Osteoblast (primary cell): ENCODE data around the gene SMC6. TPM values are rescaled to one million over a fixed set of nuclear protein-coding genes. Genes with fewer than 3 reads are reported as not detected.

Experiments used
- DNase-seq: peaks from one replicate; pipeline ENCODE4 v3.0.0; 2011; ENCODE audit warnings: low spot score, mixed read lengths; ENCODE audit not compliant: insufficient read length; ENCODE audit errors: missing footprints
- H2AFZ ChIP-seq: 2 replicates; pipeline ENCODE4 v1.6.0; 2011; ENCODE audit warnings: mild to moderate bottlenecking, low read length
- H3K27ac ChIP-seq: 2 replicates; pipeline ENCODE4 v1.5.1; 2011; ENCODE audit warnings: mild to moderate bottlenecking, low read depth, low read length, moderate library complexity
- H3K27me3 ChIP-seq: 2 replicates; pipeline ENCODE4 v1.6.0; 2012; ENCODE audit warnings: mild to moderate bottlenecking, control low read depth, inconsistent platforms, low read length, moderate library complexity; ENCODE audit not compliant: insufficient read depth
- H3K36me3 ChIP-seq: 2 replicates; pipeline ENCODE4 v1.5.1; 2011; ENCODE audit warnings: mild to moderate bottlenecking, low read length, control low read depth, moderate library complexity; ENCODE audit not compliant: insufficient read depth
- H3K4me1 ChIP-seq: 2 replicates; pipeline ENCODE4 v1.5.1; 2011; ENCODE audit warnings: mild to moderate bottlenecking, low read length, control low read depth, moderate library complexity; ENCODE audit not compliant: insufficient read depth
- H3K4me2 ChIP-seq: 2 replicates; pipeline ENCODE4 v1.6.0; 2011; ENCODE audit warnings: mild to moderate bottlenecking, low read length; ENCODE audit not compliant: insufficient read depth
- H3K4me3 ChIP-seq: fragments of 200-600 bp; sonication (generic); 3 replicates; pipeline ENCODE4 v1.5.1; 2012; ENCODE audit warnings: mild to moderate bottlenecking, low read length, inconsistent platforms; ENCODE audit not compliant: insufficient read depth
- H3K79me2 ChIP-seq: 2 replicates; pipeline ENCODE4 v1.6.0; 2012; ENCODE audit warnings: mild to moderate bottlenecking, low read length, control low read depth, inconsistent platforms; ENCODE audit not compliant: insufficient read depth
- H3K9me3 ChIP-seq: 2 replicates; pipeline ENCODE4 v1.5.1; 2011; ENCODE audit warnings: low read depth, low read length, control low read depth
- H4K20me1 ChIP-seq: 2 replicates; pipeline ENCODE4 v1.6.0; 2012; ENCODE audit warnings: mild to moderate bottlenecking, low read length, control low read depth; ENCODE audit not compliant: insufficient read depth
- total RNA-seq: library from RNA; depleted of rRNA; stranded (reverse); fragments of >200 nt; gene quantifications from 2 replicates; pipeline ENCODE4 v1.2.3, GENCODE V29; 2012
- TF ChIP-seq, protein P1 (sequence below): IDR thresholded peaks from 2 replicates; pipeline ENCODE4 v1.5.1; 2011; ENCODE audit warnings: mild to moderate bottlenecking, low read depth, low read length, moderate library complexity; ENCODE audit errors: extremely low read depth

The SMC6 gene
- total RNA-seq, 1 donor, result 22.4 TPM

DNA sequence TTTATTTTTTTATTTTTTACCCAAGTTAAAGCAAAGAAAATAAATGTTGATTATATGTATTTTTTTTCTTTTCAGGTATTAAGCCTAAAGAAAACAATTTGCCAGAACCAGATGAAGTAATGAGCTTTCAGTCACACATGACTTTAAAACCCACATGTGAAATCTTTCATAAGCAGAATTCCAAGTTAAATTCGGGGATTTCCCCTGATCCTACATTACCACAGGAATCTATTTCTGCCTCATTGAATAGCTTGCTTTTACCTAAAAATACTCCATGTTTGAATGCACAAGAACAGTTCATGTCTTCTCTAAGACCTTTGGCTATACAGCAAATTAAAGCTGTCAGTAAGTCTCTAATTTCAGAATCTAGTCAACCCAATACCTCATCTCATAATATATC is 26.9 kb upstream of the SMC6 start:
- Histone ChIP-seq H3K4me1 (no peaks in the 10 kb centered on the region), H3K36me3 (peaks cover 15% of the 10 kb centered on the region), H4K20me1 (no peaks in the 10 kb centered on the region), H2AFZ (no peak overlapping the region), H3K79me2 (no peaks in the 10 kb centered on the region), H3K4me2 (no peak overlapping the region), H3K27ac (no peak overlapping the region), H3K27me3 (no peaks in the 10 kb centered on the region), H3K4me3 (no peak overlapping the region), H3K9me3 (no peaks in the 10 kb centered on the region)
- TF ChIP-seq, protein P1, sequence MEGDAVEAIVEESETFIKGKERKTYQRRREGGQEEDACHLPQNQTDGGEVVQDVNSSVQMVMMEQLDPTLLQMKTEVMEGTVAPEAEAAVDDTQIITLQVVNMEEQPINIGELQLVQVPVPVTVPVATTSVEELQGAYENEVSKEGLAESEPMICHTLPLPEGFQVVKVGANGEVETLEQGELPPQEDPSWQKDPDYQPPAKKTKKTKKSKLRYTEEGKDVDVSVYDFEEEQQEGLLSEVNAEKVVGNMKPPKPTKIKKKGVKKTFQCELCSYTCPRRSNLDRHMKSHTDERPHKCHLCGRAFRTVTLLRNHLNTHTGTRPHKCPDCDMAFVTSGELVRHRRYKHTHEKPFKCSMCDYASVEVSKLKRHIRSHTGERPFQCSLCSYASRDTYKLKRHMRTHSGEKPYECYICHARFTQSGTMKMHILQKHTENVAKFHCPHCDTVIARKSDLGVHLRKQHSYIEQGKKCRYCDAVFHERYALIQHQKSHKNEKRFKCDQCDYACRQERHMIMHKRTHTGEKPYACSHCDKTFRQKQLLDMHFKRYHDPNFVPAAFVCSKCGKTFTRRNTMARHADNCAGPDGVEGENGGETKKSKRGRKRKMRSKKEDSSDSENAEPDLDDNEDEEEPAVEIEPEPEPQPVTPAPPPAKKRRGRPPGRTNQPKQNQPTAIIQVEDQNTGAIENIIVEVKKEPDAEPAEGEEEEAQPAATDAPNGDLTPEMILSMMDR, result no peak
- no peak for DNase-seq

DNA sequence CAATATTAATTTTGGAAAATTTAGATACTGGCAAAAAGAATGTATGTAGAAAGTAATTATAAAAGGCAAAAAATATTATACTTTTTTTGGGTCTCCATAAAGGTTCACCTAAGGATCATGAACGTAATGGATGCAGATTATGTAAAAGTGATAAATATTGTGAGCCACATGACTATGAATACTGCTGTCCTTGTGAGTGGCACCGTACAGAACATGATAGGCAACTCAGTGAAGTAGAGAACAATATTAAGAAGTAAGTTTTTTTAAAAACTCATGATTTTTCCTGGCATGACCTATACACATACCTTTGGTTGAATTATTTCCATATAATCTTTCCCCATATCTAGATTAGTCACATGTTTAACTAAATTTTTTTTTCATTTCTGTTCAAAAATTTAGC is 18.9 kb upstream of the SMC6 start:
- H3K79me2 ChIP-seq, result no peaks in the 10 kb centered on the region
- no peaks in the 10 kb centered on the region for H4K20me1 ChIP-seq
- no peak overlapping the region for H2AFZ ChIP-seq
- no peak overlapping the region for H3K4me2 ChIP-seq
- H3K4me3 ChIP-seq, result no peak overlapping the region
- DNase-seq, result no peak
- TF ChIP-seq, protein P1, result no peak
- H3K4me1 ChIP-seq, result no peaks in the 10 kb centered on the region
- H3K9me3 ChIP-seq, result no peaks in the 10 kb centered on the region
- no peaks in the 10 kb centered on the region for H3K36me3 ChIP-seq
- H3K27me3 ChIP-seq, result no peaks in the 10 kb centered on the region
- H3K27ac ChIP-seq, result no peak overlapping the region

DNA sequence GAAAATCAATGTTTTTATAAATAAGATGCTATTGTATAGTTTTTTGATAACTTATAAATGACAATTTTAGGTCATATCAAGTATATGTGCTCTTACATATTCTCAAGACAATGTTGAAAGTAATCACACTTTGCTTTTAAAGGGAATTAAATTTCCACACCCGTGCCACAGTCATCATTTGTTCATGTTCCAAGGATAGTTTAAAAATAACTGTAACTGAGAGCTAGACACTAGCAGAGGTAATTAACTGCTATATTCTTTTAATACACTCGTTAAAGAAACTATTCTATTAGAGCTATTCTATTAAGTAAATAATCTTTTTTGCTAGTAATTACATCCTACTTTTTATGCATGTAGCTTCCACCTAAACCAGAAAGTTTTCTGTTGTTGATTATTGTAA is 18.3 kb upstream of the SMC6 start:
- TF ChIP-seq, protein P1, result no peak
- Histone ChIP-seq H3K4me3 (no peak overlapping the region), H3K36me3 (peaks cover 3% of the 10 kb centered on the region), H3K4me1 (no peaks in the 10 kb centered on the region), H3K4me2 (no peak overlapping the region), H3K27me3 (no peaks in the 10 kb centered on the region), H3K27ac (no peak overlapping the region), H3K9me3 (no peaks in the 10 kb centered on the region), H3K79me2 (no peaks in the 10 kb centered on the region), H2AFZ (no peak overlapping the region), H4K20me1 (no peaks in the 10 kb centered on the region)
- DNase-seq, result no peak

DNA sequence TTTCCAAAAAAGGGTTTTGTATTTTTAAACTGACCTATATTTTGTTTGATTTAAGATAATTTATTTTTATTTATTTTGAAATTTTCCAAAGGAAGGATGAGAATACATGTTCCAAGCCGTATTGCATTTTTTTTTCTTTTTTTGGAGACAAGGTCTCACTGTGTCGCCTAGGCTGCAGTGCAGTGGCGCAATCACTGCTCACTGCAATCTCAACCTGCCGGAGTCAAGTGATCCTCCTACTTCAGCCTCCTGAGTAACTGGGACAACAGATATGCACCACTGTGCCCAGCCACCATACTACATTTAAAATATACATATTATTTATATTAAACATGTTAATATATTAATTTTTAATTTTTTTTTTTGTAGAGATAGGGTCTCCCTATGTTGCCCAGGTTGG is 15.3 kb upstream of the SMC6 start:
- no peaks in the 10 kb centered on the region for H3K4me1 ChIP-seq
- TF ChIP-seq, protein P1, result no peak
- no peak overlapping the region for H3K4me3 ChIP-seq
- H2AFZ ChIP-seq, result no peak overlapping the region
- H4K20me1 ChIP-seq, result no peaks in the 10 kb centered on the region
- H3K36me3 ChIP-seq, result peaks cover 10% of the 10 kb centered on the region
- no peaks in the 10 kb centered on the region for H3K9me3 ChIP-seq
- H3K79me2 ChIP-seq, result no peaks in the 10 kb centered on the region
- H3K4me2 ChIP-seq, result no peak overlapping the region
- no peaks in the 10 kb centered on the region for H3K27me3 ChIP-seq
- no peak for DNase-seq
- no peak overlapping the region for H3K27ac ChIP-seq
